Measurements from ENCODE around the gene CDKAL1.

Gene CDKAL1

DNA sequence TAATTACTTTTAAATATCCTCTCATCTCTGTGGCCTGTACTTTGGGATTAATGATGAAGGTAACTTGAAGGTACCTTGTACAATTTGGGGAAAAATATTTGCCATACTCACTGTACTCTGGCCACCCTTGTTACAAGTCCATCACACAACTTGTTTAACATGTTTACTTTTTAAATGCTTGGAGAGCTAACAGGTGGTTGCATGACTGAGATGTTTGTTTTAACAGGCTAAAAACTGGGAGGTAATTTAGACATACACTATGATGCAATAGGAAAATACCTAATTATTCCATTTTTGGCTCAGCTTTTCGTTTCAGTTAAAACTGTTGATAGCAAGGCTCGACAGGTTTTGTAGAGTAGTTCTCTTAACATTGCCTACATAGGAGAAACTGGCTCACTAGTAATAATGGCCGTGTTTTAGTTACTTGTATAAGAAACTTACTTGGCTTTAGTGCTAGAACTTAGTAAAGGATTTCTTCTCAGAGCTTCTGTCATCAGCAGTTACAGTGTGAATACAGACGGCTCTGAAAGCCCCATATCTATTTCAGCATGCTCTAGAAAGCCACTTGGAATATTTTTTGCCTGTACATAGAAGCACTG, 569.5 kb downstream of the CDKAL1 start:
- no peak for DNase-seq (ENCODE audit: low read depth in 2 of 2)

DNA sequence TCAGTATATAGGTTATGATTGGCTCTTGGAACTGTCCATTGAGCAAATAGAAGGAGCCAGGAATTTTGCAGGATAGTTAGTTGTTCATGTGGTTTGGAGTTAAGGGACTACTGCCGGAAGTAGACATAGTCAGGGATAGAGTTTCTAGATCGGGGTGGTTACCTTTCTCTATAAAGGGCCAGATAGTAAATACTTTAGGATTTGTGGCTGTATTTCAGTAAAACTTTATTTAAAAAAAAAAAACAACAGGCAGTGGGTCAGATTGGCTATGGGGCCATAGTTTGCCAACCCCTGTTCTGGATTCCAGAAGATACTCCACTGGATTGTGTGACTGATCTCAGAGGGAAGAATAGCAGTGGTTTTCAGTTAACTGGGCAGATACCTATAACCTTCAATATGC, 570.0 kb downstream of the CDKAL1 start:
- no peak for DNase-seq (ENCODE audit: low read depth in 2 of 2)

DNA sequence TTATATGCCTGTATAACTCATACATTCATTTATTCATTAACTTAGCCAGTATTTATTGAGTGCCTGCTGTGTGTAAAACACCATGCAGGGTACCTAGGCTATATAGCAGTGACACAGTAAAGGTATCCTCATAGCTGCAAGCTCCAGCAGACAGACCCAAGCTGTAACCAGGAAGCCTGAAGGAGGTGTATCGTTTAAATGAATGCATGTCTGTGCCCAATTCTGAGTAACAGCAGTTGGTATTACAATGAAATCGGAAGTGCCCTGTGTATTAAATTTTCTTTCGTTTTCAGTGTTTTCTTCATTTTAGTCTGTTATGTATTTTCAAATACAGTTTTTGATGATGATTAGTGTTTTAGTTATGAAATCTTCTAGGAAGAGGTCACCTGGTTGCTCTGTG, 573.5 kb downstream of the CDKAL1 start:
- no peak for DNase-seq (ENCODE audit: low read depth in 2 of 2)

DNA sequence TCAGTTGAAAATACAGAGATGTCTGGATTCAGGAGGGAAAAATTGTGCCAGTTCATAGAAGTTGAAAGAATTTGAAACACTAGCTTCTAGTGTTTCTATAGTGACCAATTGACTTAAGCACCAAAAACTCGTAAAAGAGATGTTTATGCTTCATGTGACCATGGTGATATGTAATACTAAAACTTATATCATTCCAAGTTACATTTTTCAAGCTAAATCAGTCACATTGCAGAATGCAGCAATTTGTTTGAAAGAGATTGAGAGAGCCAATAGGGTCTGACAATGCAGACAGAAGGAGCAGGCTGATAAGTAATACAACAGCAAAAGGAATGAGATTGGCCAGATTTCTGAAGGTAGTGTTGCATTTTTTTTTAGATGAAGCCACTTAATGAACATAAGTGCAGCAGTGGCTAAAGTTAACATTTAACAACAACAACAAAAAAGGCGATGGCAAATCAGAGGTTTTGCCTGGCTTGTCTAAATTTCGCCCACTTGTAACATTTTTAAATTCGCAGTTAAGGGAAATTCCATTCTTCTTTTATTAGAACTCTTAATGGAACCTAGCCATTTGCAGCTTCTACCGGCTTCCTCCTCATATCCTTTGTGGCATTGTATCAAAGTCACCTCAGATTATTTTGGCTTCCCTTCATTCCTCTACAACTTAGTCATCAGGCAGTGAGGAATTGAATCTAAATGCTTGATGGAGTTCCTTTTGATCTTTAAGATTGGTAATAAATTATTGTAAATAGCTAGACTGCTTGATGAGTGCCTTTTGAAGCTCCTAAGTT, 575.3 kb downstream of the CDKAL1 start:
- DNase-seq (ENCODE audit: low read depth in 2 of 2): no peak

DNA sequence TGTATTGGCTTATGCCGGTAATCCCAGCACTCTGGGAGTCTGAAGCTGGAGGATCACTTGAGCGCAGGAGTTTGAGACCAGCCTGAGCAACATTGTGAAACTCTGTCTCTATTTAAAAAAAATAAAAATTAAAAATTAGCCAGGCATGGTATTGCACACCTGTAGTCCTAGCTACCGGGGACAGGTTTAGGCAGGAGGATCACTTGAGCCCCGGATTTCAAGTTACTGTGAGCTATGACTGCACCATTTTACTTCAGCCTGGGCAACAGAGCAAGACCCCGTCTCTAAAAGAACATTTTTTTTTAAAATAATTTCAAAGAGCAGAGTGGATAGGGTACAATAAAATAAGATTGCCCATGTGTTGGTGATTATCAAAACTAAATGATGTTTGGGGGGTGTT, 576.4 kb downstream of the CDKAL1 start:
- no peak for DNase-seq (ENCODE audit: low read depth in 2 of 2)

DNA sequence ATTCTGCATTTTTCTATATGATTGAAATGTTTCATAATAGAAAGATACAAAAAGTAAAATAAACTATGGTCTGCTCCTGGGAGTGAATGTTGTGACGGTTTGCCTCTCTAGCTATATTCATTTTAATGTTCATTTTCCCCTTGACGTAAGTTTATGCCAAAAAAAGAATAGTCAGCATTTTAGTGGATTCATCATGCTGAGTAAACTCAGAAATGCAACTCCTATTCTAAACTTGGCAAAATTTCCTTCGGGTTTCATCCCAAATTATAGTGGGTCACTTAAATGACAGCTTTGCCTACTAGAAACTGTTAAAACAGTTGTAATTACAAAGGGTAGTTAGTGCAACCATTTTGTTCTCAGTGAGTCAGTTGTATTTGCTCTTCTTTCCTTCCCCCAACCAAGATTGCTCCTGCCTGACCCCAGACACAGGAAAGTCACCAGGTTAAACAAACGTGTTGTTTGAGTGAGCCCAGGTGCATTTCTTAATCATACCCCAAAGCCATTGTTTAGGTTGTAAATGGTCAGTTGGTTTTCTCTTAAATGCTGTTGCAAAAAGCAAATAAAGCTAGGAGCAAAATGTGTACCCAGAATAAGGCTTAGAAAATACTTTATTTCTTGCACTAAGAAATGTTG, 577.0 kb downstream of the CDKAL1 start:
- DNase-seq (ENCODE audit: low read depth in 2 of 2): no peak

DNA sequence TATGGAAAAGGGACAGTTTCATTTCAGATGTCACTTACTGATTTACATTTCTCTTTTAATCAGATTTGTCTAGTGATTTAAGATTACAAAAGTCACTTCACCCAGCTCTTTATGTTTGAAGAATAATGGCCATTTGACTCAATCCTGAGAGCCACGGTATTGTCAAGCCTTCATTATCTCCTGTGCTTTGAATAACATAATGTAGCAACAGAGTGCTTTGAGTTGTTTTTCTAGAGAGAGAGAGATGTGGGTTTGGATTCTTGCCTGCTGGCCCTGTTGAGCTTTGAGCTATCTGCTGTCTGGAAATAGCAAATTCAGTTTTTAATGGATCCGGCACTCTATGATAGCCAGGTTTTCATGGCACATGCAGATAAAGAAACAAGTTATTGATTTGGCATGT, 580.9 kb downstream of the CDKAL1 start:
- DNase-seq (ENCODE audit: low read depth in 2 of 2): no peak

DNA sequence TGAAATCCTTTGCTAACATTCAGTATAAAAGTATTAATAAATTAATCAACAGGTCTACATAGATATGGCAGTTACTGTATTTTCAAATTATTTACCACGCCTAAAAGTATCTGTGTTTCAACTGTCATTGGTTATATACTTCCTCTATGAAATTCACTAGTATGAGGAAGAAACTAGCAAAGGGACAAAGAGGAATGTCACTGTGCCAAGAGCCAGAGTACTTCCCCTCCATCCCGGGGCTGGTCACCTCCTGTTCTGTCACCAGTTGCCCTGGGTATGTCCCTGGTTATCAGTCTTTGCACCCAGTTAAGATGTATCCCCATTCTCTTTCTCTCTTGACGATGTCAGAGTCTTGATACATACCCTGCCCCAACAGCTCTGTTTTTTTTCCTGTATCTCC, 582.5 kb downstream of the CDKAL1 start:
- DNase-seq (ENCODE audit: low read depth in 2 of 2): no peak

DNA sequence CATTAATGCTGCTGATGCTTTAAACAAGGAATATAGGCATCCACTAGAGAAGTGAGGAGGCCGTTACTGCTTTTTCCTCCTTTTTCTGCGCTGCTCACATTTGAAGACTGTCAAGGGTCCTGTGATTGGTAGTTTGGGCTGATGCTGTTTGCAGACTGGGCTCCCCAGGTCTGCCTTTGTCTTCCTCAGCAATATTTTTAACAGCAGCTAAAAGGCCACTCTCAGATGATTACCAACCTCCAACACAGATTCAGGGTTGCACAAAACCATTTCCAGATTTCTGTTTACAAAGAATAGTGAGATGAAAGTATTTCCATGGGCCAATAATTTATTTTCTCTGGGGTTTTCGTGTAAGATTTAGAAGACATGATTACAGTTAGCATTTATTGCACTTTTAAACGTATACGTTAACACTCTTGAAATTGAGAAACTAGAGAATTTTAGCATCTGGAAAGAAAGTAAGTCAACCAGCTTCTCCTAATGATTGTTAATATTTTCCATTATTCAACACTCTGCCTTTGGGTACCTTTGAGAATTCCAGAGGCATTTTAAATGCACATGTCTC, 584.0 kb downstream of the CDKAL1 start:
- no peak for DNase-seq (ENCODE audit: low read depth in 2 of 2)

DNA sequence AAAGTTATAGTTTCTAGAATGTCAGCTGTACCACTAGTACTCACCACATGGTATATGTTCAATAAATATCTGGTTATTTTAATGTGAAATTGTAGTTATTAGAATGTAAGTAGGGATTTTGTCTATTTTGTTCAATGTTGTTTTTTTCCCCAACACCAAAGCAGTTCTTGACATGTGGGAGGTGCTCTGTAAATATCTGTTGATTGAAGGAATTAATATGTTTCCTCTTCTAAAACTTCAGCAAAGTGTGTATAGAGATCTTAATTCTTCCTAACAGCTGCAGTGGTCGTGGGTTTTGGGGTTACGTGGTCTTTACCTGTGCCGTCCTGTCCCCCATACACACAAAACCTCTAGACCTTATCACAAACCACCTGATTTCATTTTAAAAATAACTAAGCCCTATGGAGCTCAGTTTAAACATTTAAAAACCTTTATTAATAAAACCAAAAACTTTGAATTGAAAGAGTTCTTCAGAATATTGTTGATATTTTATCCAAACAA, 587.4 kb downstream of the CDKAL1 start:
- DNase-seq (ENCODE audit: low read depth in 2 of 2): no peak

DNA sequence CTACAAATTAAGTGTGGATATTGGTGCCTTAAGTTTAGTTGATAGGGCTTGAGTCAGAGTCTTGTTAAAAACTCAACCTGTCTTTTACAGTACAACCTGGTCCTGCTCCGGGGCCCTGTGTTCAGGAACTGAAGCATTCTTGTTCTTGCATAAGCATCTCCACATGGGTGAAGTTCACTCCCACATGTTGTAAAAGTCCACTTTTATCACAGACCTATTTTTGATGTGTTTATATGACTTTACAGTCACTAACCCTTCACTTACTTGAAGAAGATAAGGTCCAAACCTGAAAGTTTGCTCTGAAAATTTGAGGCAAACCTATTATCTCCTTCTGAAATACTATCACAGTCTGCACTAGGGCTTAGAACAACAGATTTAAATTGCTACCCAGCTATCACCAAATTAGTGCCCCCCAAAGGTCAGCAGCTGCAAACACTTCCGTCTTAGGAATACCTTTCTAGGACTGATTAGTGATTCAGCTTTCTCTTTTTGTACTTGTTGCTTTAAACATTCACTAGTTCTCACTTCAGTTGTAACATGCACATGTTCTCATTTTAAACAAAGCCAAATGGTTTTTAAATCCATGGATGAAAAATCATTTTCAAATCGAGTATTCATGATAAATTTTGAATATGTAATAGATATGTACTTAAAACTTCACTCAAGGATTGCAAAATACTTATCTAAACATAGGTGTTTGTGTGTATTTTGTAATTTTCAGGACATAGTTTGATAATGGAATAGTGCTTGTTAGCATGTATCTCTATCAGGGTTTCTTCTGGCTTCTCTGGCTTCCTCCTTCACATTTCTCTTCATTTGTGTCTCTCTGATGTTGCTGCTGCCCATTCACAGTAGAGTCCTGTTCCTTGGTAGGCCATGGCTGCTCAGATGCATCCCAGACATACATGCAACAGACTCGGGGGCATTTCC, 589.5 kb downstream of the CDKAL1 start:
- DNase-seq (ENCODE audit: low read depth in 2 of 2): no peak

DNA sequence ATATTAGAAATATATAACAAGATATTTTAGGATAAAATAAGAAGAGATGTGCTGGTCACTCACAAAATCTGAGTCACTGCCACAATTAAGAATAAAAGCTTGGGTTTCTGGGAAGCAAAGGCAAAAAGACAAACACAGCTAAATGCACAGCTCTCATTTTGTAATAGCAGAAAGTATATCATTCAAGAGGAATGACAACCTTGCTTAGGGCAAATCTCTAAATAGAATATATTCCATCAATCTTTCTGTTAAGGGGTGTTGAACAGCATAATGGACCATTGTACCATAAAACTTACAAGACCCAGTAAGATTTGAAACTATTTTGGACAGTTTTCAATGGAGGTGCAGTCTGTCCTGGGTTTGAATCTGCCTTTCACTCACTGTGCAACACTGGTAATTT, 594.3 kb downstream of the CDKAL1 start:
- no peak for DNase-seq (ENCODE audit: low read depth in 2 of 2)

DNA sequence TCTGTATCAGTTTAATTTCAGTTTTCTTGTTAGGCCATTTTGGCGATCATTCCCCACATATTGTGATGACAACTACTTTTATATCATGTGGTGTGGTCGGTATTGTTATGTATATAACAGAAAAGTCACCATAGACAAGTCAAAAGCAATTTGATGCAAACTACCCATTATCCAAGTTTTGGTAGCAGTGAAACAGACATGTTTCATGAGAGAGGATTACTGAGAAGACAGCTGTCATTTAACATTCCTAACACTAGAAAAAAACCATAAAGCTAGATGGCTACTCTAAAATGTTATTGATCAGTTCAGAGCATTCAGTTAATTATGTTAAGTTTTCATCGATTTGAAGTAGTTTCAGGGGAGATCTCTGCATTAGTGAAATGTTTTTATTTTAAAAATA, 597.1 kb downstream of the CDKAL1 start:
- no peak for DNase-seq (ENCODE audit: low read depth in 2 of 2)

DNA sequence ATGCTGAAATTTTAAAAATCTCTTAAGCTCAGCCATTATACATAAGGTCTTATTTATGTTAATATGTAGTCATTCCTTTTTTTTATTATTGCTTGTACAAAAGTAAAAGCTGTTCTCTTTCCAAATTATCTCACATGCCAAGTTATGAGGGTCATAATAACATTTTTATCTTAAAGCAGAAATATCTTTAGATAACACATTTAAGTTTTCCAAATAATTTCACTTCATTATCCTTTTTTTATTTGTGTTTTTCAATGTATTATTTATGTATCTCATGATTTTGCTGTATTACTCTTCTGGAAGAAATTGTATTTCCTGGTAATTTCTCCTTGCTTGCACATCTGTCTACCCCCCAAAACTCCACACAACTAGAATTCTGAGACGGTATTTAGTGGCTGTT, 598.2 kb downstream of the CDKAL1 start:
- no peak for DNase-seq (ENCODE audit: low read depth in 2 of 2)

DNA sequence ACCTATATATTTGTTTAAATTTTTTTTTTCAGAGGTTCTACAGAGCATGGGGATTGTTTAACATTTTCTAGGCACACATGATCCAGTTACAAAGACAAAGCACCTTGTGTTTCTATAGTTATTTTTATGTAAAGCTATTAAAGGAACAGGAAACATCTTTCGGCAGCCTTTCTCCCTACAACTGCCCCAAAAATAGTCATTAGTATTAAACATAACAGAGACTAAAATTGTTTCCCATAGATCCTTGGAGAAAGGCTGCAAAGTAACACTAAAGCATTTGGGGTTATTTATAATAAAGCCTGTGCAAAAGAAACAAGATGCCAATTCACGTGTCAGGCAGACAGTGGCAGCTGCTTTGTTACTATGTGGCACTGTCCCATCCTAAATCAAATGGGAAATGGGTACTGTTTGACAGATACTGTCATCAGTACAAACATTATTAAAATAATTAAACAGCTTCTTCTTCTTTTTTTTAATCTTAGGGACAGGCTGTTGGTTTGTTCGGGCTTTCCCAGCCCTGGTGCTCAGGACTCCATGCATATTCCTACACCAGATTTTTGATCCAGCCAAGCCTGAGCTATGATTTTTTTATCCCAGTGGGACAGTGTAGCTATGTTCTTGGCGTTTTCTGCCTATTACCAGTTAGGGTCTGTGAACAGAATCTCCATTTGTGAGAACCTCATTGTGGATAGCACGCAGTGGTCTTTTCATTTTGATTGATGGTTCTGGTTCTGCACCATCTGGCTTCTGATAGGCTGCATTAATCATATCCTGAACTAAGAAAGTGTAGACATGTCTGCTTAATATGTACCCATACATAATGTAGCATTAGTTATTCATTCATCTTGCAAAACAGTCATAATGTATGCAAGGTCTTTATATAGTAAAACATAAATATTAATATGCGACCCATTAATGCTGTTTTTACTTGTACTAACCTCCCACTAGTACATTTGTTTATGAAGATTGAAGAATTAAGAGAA, 598.9 kb downstream of the CDKAL1 start:
- no peak for DNase-seq (ENCODE audit: low read depth in 2 of 2)

DNA sequence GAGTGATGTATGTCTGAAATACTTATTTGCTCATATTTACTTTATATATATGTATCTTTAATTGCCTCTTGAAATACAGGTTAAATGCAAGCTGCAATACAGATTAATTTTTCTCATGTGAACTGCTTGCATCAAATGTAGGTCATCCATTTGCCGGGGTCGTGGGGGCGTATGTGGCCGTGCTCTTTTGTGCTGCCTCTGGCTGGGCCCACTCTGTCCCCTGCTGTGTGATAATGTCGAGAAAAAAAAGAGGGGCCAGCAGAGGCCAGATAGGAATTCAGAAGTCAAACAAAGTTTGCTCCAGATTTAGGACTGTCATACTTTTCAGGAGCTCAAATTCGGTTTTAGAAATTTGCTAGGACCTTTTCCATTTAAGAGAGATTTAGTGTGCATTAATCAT, 599.6 kb downstream of the CDKAL1 start:
- no peak for DNase-seq (ENCODE audit: low read depth in 2 of 2)

DNA sequence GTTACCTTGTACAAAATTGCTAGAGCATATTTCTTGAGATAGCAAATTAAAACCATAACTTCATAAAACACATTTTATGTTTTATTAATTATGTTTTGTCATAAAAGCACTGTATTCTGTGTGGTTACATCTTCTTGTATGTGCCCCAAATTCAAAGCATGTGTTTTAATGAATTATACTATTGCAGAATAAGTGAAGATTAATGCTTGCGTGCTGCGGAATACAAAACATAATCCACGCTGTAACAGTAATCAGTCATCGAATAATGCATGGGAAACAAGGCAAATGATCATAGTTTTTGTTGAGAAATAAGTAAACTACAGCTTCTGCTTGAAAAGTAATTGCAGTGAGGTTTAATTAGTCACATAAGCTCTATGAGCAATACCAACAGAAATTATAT, 600.1 kb downstream of the CDKAL1 start:
- DNase-seq (ENCODE audit: low read depth in 2 of 2): no peak

DNA sequence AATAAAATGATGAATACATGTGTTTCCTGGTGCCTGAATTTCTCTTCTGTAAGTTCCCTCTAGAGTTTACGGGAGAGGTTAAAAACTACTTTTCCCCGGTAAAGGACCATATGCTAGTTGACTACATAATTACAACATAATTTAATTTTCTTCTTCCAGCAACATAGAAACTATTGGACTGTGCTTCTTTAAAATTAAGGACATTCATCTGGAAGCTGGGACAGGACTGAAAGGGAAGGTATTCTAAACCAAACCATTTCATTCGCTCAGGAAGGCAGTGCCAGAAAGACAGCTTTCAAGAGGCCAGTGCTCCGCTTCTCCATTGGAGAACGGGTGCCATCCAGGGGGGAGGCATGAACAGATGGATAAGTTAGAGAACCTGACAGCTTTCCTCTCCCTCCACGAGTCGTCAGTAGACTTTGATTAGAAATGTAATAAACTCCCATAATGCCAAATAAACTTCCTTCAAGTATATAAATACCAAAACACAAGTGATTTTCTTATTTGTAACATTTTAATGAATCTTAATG, 601.3 kb downstream of the CDKAL1 start:
- no peak for DNase-seq (ENCODE audit: low read depth in 2 of 2)

DNA sequence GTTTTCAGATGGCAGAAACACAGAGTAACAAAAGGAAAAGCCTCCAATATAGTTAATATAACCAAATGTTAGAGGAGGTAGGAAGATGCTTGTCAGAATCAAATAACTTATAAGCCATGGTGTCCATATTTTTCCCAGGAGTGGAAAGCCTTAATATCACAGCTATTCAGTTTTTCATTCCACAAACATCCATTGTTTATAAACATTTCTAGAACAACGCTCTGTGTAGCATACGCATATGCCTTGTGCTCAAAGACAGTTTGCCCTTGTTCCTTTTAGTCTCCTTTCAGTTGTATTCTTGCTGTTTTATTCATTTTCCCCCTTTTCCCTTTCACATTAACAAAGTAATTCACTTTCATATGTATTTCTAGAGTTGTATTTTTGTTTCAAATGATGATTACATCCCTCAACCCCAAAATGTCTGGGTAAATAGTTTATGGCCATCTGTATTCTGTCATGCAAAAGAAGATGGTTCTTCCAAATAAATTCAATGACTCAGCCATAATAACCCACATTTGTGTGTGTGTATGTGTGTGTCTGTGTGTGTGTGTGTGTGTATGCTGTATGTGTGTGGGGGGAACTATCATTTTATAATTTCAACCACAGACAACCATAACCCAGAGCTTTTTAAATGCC, 603.6 kb downstream of the CDKAL1 start:
- no peak for DNase-seq (ENCODE audit: low read depth in 2 of 2)
